GM06990 (cell line): Measurements from ENCODE around the gene VGLL3.

Experiments used
- DNase-seq: peaks from one replicate; pipeline ENCODE4 v3.0.0-alpha.2; 2011; ENCODE audit not compliant: insufficient read length; ENCODE audit errors: extremely low read depth
- H3K27me3 ChIP-seq: replicated peaks from 2 replicates; pipeline ENCODE4 v1.6.0; 2011; ENCODE audit warnings: low read length; ENCODE audit not compliant: control insufficient read depth, insufficient read depth
- H3K36me3 ChIP-seq: 2 replicates; pipeline ENCODE4 v1.5.1; 2011; ENCODE audit warnings: low read length; ENCODE audit not compliant: control insufficient read depth, insufficient read depth
- H3K4me3 ChIP-seq: replicated peaks from 2 replicates; pipeline ENCODE4 v1.5.1; 2011; ENCODE audit warnings: low read depth, mild to moderate bottlenecking, control low read depth, low read length
- CTCF ChIP-seq: IDR thresholded peaks from 2 replicates; pipeline ENCODE4 v1.5.1; 2011; ENCODE audit warnings: low read length, control low read depth, mild to moderate bottlenecking, inconsistent platforms; ENCODE audit not compliant: insufficient read depth, poor library complexity, severe bottlenecking

Gene VGLL3

DNA sequence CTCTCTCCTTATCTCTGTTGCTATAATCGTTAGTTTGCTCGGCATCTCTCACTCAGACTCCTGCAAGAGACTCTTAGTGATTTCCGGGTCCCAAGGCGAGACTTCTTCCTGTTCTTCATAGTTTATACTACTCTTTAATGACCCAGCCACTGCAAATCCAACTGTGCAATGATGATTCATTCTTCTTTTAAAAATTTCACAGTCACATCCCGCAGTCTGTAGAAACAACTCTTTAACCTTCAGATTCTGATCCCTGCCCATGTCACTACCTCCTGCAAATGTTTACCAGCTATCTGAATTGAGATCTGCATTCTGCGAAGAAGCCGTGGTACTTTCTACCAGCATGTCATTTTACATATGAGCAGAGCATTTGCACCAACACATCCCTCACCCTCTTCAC is 2.8 kb upstream of the VGLL3 start:
- TF ChIP-seq CTCF, result no peak
- no peaks in the 10 kb centered on the region for H3K36me3 ChIP-seq
- DNase-seq, result no peak
- no peaks in the 10 kb centered on the region for H3K27me3 ChIP-seq
- H3K4me3 ChIP-seq, result no peak overlapping the region

GRCh38 chr3:86991840-86992435 is 989 bp upstream of the VGLL3 start:
- H3K27me3 ChIP-seq, result no peaks in the 10 kb centered on the region
- H3K4me3 ChIP-seq, result no peak overlapping the region
- no peak for DNase-seq
- no peak for TF ChIP-seq CTCF
- no peaks in the 10 kb centered on the region for H3K36me3 ChIP-seq

DNA sequence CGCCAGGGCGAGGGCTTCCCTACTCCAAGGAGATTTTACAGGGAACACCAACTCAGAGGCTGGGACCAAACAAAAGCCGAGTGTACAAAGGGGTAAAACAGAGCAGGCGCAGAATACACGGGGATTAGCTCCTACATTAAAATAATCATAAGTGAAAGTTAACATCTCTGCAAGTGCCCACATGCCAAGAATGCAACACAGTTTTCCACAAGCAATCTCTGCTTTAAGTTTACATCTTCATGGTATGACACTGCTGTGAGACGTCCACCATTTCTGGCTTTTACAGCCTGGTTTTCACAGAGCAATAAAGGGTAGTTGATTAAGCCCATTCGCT is 500 bp upstream of the VGLL3 start:
- no peaks in the 10 kb centered on the region for H3K36me3 ChIP-seq
- DNase-seq, result no peak
- no peak for TF ChIP-seq CTCF
- no peak overlapping the region for H3K4me3 ChIP-seq
- H3K27me3 ChIP-seq, result no peaks in the 10 kb centered on the region

DNA sequence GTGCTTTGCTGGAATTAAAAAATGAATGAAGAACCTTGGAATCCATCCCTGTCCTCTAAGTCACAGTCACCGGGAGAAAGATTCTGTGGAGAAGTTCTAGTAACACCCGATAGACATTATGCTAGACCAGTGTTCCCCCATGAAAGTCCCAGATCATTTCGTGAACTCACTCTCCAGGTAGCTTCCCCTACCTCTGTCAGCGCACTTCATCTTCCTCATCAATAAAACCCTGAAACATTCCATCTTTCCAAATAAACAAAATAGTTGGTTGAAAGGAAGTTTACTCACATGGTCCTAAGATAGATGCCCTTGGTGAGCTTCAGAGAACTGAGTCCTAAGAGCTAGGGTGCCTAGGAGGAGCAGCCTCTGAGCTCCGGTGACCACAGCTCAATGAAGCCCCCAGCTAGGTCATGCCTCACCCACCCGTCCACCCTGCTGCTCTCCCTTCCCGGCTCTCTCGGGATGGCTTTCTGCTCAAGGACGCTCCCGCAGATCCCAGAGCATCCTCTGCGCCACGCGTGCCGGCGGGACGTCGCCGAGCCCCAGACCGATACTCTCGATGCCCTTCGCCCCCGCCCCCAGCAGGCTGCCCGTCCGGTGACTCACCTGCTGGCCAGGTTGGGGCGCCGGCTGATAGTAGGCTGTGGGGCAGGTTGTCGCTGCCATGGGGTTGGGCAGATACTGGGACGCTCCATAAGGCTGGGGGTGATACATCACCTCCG is 776 bp downstream of the VGLL3 start:
- no peak for DNase-seq
- no peak overlapping the region for H3K4me3 ChIP-seq
- TF ChIP-seq CTCF, result no peak

GRCh38 chr3:86989611-86990010 is 1.3 kb downstream of the VGLL3 start:
- Histone ChIP-seq H3K4me3 (no peak overlapping the region), H3K36me3 (no peaks in the 10 kb centered on the region), H3K27me3 (no peaks in the 10 kb centered on the region)
- no peak for TF ChIP-seq CTCF
- DNase-seq, result no peak

More for the DNA sequence above, 776 bp downstream of the VGLL3 start:
- Histone ChIP-seq H3K27me3 (no peaks in the 10 kb centered on the region), H3K36me3 (no peaks in the 10 kb centered on the region)
